HG03066 (cell line): ENCODE results near the gene FILIP1L.
"Not testable (repeated sequence)": the region's sequence is repeated elsewhere in the genome, so short reads cannot be mapped to it uniquely, and the experiment has no call there.

Experiments used
- ATAC-seq: cut with Tn5 transposase; IDR thresholded peaks from one replicate; pipeline ENCODE4 v1.9.1; 2021; ENCODE audit warnings: low read depth; ENCODE audit not compliant: unreplicated experiment

Gene FILIP1L

DNA sequence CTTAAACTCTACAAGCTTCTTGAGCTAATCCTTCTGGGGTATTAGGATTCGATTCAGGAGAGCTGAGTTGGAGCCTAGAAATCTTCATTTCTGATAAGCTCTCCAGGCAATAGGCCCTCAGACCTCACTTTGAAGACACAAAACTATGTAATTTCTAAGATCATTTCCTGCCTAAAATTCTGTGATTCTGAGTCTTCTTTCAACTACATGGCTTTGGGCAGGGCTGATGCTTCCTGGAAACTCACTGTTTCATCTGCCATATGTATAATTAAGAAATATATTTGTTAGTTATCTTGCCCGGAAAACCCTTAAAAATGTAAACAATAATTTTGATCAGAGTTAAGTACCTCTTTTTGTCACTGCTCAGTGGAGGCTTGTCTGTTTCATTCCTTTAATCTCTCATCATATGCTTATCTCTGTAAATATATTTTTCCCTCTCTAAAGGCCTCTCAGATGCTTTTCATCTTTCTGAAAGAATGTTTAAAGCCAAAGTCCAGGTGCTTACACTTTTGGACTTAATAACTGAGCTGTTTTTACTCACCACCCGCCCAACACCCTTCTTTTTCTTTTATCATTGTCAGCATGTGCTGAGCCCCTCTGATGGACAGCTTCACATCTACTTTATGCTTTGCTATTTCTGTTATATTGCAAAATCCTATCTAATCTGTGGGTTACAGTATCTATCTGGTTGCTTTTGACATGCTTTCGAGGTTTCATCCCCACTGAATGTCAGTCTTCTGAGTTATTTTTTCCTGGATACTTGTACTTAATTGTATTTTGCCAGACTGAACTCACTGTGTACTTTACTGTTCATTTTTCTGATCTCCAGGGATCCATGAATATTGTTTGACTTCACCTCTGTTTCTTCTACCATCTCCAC is 38.2 kb downstream of the FILIP1L start:
- ATAC-seq = no peak

- ATAC-seq = no peak
Measured at GRCh38 chr3:100075196-100075595, 39.1 kb downstream of the FILIP1L start.

DNA sequence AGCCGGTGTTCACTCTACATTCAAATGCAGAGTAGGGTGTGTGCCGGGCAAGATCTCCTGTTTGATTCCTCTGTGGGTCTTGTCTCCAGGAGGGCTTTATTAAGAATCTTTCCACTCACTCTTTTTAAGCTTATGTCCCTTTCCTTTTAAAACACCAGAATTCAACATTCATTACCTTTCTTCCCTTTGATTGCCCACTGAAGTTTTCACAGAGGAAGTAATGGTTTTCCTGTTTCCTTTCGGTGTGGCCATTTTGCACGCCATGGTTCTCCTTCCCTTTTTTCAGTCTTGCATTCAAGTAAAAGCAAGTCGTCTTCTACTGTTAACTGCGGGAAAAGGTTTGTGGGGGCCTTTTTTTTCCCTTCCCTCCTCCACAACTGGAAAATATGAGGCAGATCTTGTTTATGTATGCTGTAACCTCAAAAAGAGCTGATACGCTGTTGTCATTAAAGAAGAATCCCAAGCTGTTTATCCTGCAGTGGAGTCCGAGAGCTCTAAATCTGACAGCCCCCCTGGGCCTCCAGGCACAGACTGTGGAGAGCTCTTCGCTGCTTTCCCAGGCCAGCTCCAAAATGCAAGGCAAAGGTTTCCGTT is 40.5 kb downstream of the FILIP1L start:
- no peak for ATAC-seq

GRCh38 chr3:100073049-100073713 is 41.1 kb downstream of the FILIP1L start:
- ATAC-seq = no peak

DNA sequence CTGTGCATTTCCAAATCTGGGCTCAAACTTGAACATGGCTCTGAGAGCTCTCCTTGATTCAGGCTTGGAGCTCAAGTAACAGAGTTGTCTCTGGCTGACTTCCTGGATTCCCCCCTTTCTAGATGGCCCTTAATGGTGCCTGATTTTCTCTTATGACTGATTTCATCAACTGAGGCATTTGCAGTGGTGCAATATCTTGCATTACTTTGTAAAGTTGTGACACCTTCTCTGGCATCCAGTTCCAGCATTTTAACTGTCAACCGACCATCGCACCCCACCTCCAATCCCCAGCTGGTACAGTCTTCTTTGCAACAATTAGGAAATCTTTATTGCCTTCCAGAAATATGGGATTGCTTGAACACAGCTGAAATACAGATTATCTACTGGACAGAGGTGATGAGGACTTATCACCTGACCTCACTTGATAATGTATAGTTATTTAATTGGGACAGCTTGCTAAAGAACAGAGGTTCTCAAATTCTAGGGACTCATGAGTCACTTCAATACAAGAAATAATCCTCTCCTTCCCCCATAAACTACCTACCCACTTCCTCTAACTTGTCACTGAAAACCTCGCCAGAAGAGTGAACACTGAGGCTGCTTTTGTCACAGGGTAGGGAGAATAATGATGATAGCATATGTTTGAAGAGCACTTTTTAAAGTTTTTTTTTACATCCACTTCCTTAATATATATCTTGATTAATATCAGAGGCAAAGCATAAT is 41.8 kb downstream of the FILIP1L start:
- peak; percentile 42 for ATAC-seq

DNA sequence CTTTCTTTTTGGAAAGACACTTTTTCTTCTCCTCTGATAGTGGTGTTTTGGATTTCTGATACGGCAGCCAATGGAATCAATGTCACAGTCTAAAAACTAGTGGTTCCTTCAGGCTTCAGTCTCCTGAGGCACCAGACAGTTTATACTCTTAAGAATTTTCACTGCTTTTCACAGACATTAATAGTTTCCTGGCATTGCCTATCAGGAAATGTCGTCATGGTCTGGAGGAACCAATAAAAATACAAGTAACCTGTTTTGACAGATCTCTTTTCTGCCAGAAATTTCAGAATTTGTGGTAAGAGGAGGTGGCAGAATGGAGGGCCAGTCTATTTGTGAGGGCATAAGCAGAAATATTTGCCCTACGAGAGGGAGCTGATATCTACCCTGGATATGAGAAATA is 44.8 kb downstream of the FILIP1L start:
- no peak for ATAC-seq

DNA sequence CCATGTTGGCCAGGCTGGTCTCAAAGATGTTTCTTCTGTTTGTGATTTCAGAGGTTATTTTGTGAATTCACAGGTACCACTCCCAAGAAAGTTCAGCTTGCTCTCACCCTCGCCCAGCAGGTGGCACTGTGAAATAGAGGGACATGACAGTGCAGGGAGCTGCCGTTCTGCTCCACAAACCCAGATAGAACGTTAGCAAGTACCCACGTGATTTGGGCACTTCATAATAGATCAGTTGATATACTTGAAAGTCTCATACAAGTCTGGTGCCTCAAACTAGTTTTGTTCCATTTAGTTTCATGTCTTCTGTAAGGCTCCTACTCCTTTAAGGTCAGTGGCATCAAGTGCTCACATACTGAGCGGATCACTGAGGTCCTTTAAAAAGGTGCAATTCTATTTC is 45.5 kb downstream of the FILIP1L start:
- ATAC-seq = peak; percentile 66

GRCh38 chr3:100067589-100067988 is 46.7 kb downstream of the FILIP1L start:
- no peak for ATAC-seq

GRCh38 chr3:100063929-100064461 is 50.3 kb downstream of the FILIP1L start:
- ATAC-seq = no peak

DNA sequence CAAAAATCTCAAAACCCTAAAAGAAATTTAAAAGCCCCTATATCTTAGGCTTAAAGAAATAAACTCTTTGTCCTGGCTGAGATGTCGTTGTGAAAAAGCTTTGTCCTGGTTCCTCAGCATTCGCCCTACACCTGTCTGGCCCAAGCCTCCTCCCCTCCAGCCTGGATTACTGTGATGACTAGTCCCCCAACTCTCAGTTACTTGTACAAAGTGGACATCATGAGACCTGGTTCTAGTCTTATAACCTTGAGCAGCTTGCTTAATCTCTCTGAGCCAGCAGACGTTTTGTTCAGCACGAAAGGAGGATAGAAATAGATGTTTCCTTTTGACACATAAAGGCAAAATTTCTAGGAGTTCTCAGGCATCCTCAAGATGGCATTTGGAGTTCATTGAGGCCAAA is 51.6 kb downstream of the FILIP1L start:
- no peak for ATAC-seq

- no peak for ATAC-seq
Measured at GRCh38 chr3:100060685-100061484, 53.4 kb downstream of the FILIP1L start.

DNA sequence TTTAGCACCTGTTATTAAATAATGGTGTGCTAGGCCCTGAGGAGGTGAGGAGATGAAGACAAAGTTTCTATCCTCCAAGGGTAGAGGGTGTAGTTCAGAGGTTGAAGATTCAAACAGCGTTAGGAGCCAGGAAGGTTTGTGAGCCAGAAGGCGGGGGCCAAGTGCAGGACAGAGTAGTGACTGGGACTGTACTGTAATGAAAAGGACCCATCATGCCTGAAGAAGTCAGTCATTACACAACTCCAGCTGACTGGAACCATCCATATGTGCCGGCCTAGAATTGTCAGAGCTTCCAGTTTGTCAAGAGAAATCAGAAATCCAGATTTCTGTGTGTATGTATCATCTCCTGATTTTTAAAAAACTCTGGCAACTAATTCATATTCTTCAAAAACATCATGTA is 54.8 kb downstream of the FILIP1L start:
- no peak for ATAC-seq

- ATAC-seq = no peak
Measured at GRCh38 chr3:100057716-100058575, 56.4 kb downstream of the FILIP1L start.

- ATAC-seq = no peak
Measured at GRCh38 chr3:100053951-100054620, 60.2 kb downstream of the FILIP1L start.

- ATAC-seq = not testable (repeated sequence)
Measured at GRCh38 chr3:100051513-100051912, 62.8 kb downstream of the FILIP1L start.

DNA sequence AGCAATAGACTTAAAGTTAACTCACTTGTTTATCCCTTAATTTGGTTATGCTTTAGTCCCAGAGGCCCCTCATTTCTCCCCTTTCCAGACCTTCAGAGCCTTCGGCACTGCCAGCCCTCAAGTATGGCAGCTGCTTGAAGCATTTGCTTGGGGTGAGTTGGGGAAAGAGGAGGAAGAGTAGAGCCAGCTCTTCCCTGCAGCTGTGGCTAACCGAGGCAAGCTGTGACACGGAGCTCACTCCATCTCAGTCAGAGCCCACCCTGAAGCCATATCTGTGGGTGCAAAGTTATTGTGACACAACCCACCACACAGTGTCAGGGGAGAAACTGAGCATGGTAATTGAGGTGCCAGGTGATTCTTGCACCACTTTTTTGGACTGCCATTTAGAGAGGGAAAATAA is 66.1 kb downstream of the FILIP1L start:
- no peak for ATAC-seq

GRCh38 chr3:100047455-100048141 is 66.7 kb downstream of the FILIP1L start:
- peak; percentile 69 for ATAC-seq

GRCh38 chr3:100046986-100047385 is 67.3 kb downstream of the FILIP1L start:
- ATAC-seq = no peak
